Activated CD8-positive, alpha-beta memory T cell treated with anti-CD3 and anti-CD28 coated beads for 36 hours (primary cell): ENCODE data around the gene MIXL1. TPM values are rescaled to one million over a fixed set of nuclear protein-coding genes. Genes with fewer than 3 reads are reported as not detected.
"Not testable (repeated sequence)": the region's sequence is repeated elsewhere in the genome, so short reads cannot be mapped to it uniquely, and the experiment has no call there.

Source experiments
- CTCF ChIA-PET: fragments of 350-600 bp; sonication (Branson Sonifier 250); formaldehyde crosslinking; loops from one replicate; lab custom pipeline; 2021; ENCODE audit warnings: antibody characterized with exemption; lab: Charles Lee
- POLR2A ChIA-PET: fragments of 350-600 bp; sonication (Branson Sonifier 250); formaldehyde crosslinking; loops from one replicate; lab custom pipeline; 2021; ENCODE audit warnings: antibody characterized with exemption; lab: Charles Lee
- total RNA-seq, 2 experiments: library from RNA; stranded (reverse); gene quantifications; one replicate each; pipeline ENCODE4 v1.2.3, GENCODE V29; 2021

Gene MIXL1
- total RNA-seq, 2 experiments from 2014 or later = 0.11 TPM; not detected in 1

- CTCF ChIA-PET = no interaction called here
- POLR2A ChIA-PET = no interaction called here
These were observed 30.5 kb downstream of the MIXL1 start for GRCh38 chr1:226253933-226254332.

DNA sequence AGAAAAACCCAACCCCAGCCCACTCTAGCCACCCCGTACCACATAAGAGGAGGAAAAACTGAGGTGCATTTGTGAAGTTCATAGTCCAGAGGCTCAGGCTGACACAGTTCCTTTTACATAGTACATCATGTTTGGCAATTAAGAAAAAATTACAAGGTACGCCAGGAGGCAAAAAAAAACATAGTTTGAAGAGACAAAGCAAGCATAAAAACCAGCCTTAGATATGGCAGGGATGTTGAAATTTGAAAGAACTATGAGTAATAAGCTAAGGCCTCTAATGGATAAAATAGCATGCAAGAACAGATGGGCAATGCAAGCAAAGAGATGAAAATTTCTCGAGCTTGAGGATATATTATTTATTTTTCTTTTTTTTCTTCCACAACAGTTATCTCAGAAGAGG, 31.9 kb downstream of the MIXL1 start:
- ChIA-PET CTCF (no interaction called here), POLR2A (no interaction called here)

- POLR2A ChIA-PET = no interaction called here
- CTCF ChIA-PET = no interaction called here
These were observed 38.4 kb downstream of the MIXL1 start for GRCh38 chr1:226261818-226262217.

DNA sequence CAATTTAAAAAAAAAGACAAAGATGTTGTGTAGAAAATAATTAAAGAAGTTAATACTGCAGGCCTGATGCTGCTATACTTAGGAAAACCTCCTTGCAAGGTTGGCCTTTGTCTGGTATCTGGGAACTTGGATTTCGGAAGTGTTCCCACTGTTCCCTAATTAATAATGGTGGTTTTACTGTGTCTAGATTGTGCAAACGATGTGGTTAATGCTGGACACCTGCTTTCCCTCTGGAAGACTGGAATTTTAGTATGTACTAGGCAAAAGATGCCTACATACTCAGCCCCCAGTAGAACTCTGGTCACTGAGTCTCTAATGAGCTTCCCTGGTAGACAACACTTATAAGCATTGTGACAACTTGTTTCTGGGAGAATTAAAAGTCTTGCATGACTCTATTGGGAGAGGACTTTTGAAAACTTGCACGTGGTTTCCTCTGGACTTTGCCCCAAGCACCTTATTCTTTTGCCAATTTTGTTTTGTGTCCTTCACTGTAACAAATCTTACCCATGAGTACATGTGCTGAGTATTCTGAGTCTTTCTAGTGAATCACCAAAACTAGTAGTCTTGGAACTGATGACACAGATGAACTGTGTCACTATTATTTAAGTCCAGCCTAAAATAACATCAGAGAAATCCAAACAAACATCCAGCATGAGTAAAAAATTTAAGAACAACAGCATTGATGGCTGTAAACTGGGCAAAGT, 45.1 kb downstream of the MIXL1 start:
- ChIA-PET POLR2A (no interaction called here), CTCF (no interaction called here)

- POLR2A ChIA-PET = interaction anchor here (0.6 kb wide), 1 partner anchor 1411 kb away, joined by 4 read pairs; no protein-coding TSS in a partner anchor
- CTCF ChIA-PET = not testable (repeated sequence)
These were observed 48.9 kb downstream of the MIXL1 start for GRCh38 chr1:226272233-226272902.

GRCh38 chr1:226274138-226274537, 50.7 kb downstream of the MIXL1 start:
- POLR2A ChIA-PET = no interaction called here
- CTCF ChIA-PET = no interaction called here

DNA sequence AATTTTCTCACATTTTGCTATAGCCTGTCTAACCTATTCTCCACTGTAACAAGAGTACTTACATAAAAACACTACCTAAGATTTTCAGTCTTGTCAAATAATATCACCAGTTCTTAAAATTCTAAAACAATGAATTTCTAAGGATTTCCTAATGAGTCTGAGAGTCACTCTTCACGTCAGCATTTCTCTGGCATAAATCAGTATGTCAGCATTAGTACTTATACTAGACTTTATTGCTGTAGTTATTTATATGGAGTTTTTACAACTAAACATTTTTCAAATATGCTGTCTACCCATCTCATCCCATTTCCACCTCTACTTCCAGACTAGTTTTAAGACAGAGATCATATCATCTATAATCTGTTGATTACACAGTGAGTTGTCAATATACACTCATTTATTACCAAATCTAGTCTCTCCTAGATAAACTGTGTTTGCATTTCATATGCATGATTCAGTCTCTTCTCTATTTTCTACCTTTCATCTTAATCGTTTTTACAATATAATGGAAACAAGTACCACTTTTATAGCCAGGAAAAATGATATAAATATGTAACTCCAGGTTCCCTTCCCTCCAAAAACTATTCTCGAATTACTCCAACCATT, 52.7 kb downstream of the MIXL1 start:
- CTCF ChIA-PET = no interaction called here
- POLR2A ChIA-PET = no interaction called here

Other genes with a start within 250 kb of the MIXL1 start
- gene SDE2, start 224.3 kb upstream of the MIXL1 start, total RNA-seq = 10 to 100 TPM; 21.4 to 21.8 TPM
- gene H3-3A, start 160.9 kb upstream of the MIXL1 start, total RNA-seq = 100 to 1,000 TPM; 370 to 382 TPM
- gene ACBD3, start 36.9 kb upstream of the MIXL1 start, total RNA-seq = 10 to 100 TPM; 19.7 to 20.2 TPM
- gene LIN9, start 85.5 kb downstream of the MIXL1 start, total RNA-seq = 10 to 100 TPM in 1 of 2 experiments, 1 to 10 TPM in 1; 8.2 to 10.2 TPM
- 100 to 1,000 TPM; 238 to 245 TPM for gene PARP1, start 184.4 kb downstream of the MIXL1 start, total RNA-seq